ENCODE data around the gene POGK. TPM values are rescaled to one million over a fixed set of nuclear protein-coding genes. Genes with fewer than 3 reads are reported as not detected.

The POGK gene
- total RNA-seq, 1 donor from 2014 or later, result 44.2 TPM

GRCh38 chr1:166808952-166809351 lies 30.3 kb upstream of the POGK start:
- Histone ChIP-seq H3K4me3 (ENCODE audit: insufficient read depth, low read depth, low read length) (no peak overlapping the region), H3K9ac (ENCODE audit: low read length) (no peak overlapping the region), H3K9me3 (ENCODE audit: insufficient read depth, low read depth, low read length) (no peaks in the 10 kb centered on the region), H3K79me2 (ENCODE audit: insufficient read depth, low read length) (no peaks in the 10 kb centered on the region), H2AFZ (ENCODE audit: low read depth, low read length) (no peak overlapping the region), H3K4me1 (ENCODE audit: insufficient read depth, low read length) (no peaks in the 10 kb centered on the region), H3K27me3 (ENCODE audit: insufficient read depth, low read length) (no peaks in the 10 kb centered on the region), H3K27ac (ENCODE audit: low read depth, low read length) (no peak overlapping the region), H3K4me2 (ENCODE audit: low read length) (no peak overlapping the region), H3K36me3 (ENCODE audit: insufficient read depth, low read length) (no peaks in the 10 kb centered on the region), H4K20me1 (ENCODE audit: insufficient read depth, low read length) (no peaks in the 10 kb centered on the region)
- no peak for DNase-seq (ENCODE audit: low read depth)
- no peak for FAIRE-seq
- Mint-ChIP-seq H3K4me1 (ENCODE audit: low read depth, unreplicated experiment) (no peaks in the 10 kb centered on the region), H3K9me3 (ENCODE audit: unreplicated experiment) (no peaks in the 10 kb centered on the region), H3K4me3 (ENCODE audit: unreplicated experiment) (no peak overlapping the region), H3K27ac (ENCODE audit: unreplicated experiment) (no peak overlapping the region), H3K27me3 (ENCODE audit: low read depth, unreplicated experiment) (no peaks in the 10 kb centered on the region), H3K36me3 (ENCODE audit: low read depth, unreplicated experiment) (no peaks in the 10 kb centered on the region)
- TF ChIP-seq, protein P1, sequence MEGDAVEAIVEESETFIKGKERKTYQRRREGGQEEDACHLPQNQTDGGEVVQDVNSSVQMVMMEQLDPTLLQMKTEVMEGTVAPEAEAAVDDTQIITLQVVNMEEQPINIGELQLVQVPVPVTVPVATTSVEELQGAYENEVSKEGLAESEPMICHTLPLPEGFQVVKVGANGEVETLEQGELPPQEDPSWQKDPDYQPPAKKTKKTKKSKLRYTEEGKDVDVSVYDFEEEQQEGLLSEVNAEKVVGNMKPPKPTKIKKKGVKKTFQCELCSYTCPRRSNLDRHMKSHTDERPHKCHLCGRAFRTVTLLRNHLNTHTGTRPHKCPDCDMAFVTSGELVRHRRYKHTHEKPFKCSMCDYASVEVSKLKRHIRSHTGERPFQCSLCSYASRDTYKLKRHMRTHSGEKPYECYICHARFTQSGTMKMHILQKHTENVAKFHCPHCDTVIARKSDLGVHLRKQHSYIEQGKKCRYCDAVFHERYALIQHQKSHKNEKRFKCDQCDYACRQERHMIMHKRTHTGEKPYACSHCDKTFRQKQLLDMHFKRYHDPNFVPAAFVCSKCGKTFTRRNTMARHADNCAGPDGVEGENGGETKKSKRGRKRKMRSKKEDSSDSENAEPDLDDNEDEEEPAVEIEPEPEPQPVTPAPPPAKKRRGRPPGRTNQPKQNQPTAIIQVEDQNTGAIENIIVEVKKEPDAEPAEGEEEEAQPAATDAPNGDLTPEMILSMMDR (IDR thresholded peaks at IDR 0.05; ENCODE audit: insufficient read depth, low read depth, low read length), result no peak
- TF ChIP-seq EZH2 (IDR thresholded peaks at IDR 0.05; ENCODE audit: insufficient read depth, low read length), result no peak

DNA sequence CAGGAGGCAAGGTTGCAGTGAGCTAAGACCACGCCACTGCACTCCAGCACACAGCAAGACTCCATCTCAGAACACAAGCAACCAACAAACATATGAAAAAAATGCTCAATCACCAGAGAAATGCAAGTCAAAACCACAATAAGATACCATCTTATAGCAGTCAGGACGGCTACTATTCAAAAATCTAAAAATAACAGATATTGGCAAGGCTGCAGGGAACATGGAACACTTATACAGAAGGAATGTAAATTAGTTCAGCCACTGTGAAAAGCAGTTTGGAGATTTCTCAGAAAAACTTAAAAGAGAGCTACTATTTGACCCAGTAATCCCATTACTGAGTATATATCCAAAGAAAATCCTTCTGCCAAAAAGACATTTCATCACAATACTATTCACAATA lies 27.6 kb upstream of the POGK start:
- H3K9ac ChIP-seq (ENCODE audit: low read length), result no peak overlapping the region
- peak; percentile 78 for DNase-seq (ENCODE audit: low read depth)
- TF ChIP-seq EZH2 (IDR thresholded peaks at IDR 0.05; ENCODE audit: insufficient read depth, low read length), result no peak
- TF ChIP-seq, protein P1 (IDR thresholded peaks at IDR 0.05; ENCODE audit: insufficient read depth, low read depth, low read length), result no peak
- Mint-ChIP-seq H3K9me3 (ENCODE audit: unreplicated experiment) (no peaks in the 10 kb centered on the region), H3K27ac (ENCODE audit: unreplicated experiment) (peak overlapping the region; percentile 2), H3K27me3 (ENCODE audit: low read depth, unreplicated experiment) (no peaks in the 10 kb centered on the region), H3K4me1 (ENCODE audit: low read depth, unreplicated experiment) (no peaks in the 10 kb centered on the region), H3K36me3 (ENCODE audit: low read depth, unreplicated experiment) (no peaks in the 10 kb centered on the region), H3K4me3 (ENCODE audit: unreplicated experiment) (no peak overlapping the region)
- no peak overlapping the region for H3K27ac ChIP-seq (ENCODE audit: low read depth, low read length)
- H2AFZ ChIP-seq (ENCODE audit: low read depth, low read length), result no peak overlapping the region
- H3K9me3 ChIP-seq (ENCODE audit: insufficient read depth, low read depth, low read length), result no peaks in the 10 kb centered on the region
- H3K4me1 ChIP-seq (ENCODE audit: insufficient read depth, low read length), result no peaks in the 10 kb centered on the region
- H3K4me3 ChIP-seq (ENCODE audit: insufficient read depth, low read depth, low read length), result no peak overlapping the region
- no peaks in the 10 kb centered on the region for H4K20me1 ChIP-seq (ENCODE audit: insufficient read depth, low read length)
- no peak for FAIRE-seq
- no peaks in the 10 kb centered on the region for H3K79me2 ChIP-seq (ENCODE audit: insufficient read depth, low read length)
- H3K27me3 ChIP-seq (ENCODE audit: insufficient read depth, low read length), result no peaks in the 10 kb centered on the region
- no peak overlapping the region for H3K4me2 ChIP-seq (ENCODE audit: low read length)
- no peaks in the 10 kb centered on the region for H3K36me3 ChIP-seq (ENCODE audit: insufficient read depth, low read length)

DNA sequence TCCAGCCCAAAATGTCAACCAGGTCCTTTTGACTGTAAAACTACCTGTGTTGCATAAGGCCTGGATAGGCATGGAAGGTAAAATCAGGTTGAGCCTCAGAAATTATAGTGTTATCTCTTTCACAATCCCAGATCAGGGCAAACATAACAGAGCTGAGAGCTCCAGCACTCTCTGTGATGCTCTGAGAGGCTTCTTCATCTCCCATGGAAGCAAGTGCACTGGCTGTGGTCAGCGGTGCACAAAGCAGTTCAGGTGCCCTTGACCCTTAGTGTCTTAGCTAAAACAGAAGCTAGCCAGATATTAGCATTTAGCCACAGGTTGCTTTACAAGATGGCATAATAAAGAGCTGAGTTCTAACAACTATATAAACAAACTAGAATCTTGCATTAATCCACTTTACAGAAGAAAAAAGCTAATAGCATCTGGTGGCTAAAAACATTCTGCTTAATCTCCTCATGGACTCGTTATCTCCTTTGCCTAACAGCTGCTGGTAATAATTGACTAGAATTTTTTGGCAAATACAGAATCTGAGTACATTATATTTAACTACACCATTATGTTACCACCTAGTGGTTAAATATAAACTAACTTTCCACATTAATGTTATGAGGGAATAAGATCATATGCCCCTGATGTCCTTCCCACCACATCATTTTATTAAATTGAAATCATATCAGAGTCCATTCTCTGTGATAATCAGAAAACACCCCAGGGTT lies 25.6 kb upstream of the POGK start:
- Histone ChIP-seq H3K9me3 (ENCODE audit: insufficient read depth, low read depth, low read length) (no peaks in the 10 kb centered on the region), H3K4me3 (ENCODE audit: insufficient read depth, low read depth, low read length) (no peak overlapping the region), H3K4me1 (ENCODE audit: insufficient read depth, low read length) (no peaks in the 10 kb centered on the region), H3K36me3 (ENCODE audit: insufficient read depth, low read length) (no peaks in the 10 kb centered on the region), H3K79me2 (ENCODE audit: insufficient read depth, low read length) (no peaks in the 10 kb centered on the region), H3K27ac (ENCODE audit: low read depth, low read length) (no peak overlapping the region), H3K4me2 (ENCODE audit: low read length) (no peak overlapping the region), H3K27me3 (ENCODE audit: insufficient read depth, low read length) (no peaks in the 10 kb centered on the region), H2AFZ (ENCODE audit: low read depth, low read length) (no peak overlapping the region), H3K9ac (ENCODE audit: low read length) (no peak overlapping the region), H4K20me1 (ENCODE audit: insufficient read depth, low read length) (no peaks in the 10 kb centered on the region)
- H3K27ac Mint-ChIP-seq (ENCODE audit: unreplicated experiment), result no peak overlapping the region
- no peak for DNase-seq (ENCODE audit: low read depth)
- no peak overlapping the region for H3K4me3 Mint-ChIP-seq (ENCODE audit: unreplicated experiment)
- no peaks in the 10 kb centered on the region for H3K9me3 Mint-ChIP-seq (ENCODE audit: unreplicated experiment)
- no peaks in the 10 kb centered on the region for H3K36me3 Mint-ChIP-seq (ENCODE audit: low read depth, unreplicated experiment)
- no peaks in the 10 kb centered on the region for H3K27me3 Mint-ChIP-seq (ENCODE audit: low read depth, unreplicated experiment)
- no peaks in the 10 kb centered on the region for H3K4me1 Mint-ChIP-seq (ENCODE audit: low read depth, unreplicated experiment)
- FAIRE-seq, result no peak
- TF ChIP-seq, protein P1 (IDR thresholded peaks at IDR 0.05; ENCODE audit: insufficient read depth, low read depth, low read length), result no peak
- TF ChIP-seq EZH2 (IDR thresholded peaks at IDR 0.05; ENCODE audit: insufficient read depth, low read length), result no peak
